SJCRH30 (cell line): ENCODE data around the gene C5orf46. TPM values are rescaled to one million over a fixed set of nuclear protein-coding genes. Genes with fewer than 3 reads are reported as not detected.
"Not testable (repeated sequence)": the region's sequence is repeated elsewhere in the genome, so short reads cannot be mapped to it uniquely, and the experiment has no call there.

Experiments
- DNase-seq, 2 experiments: peaks; one replicate each; pipeline ENCODE4 v3.0.0-alpha.2; 2015 to 2020
- H3K27ac ChIP-seq: fragments of 250-450 bp; sonication (Bioruptor Pico); 2 replicates; pipeline ENCODE4 v1.5.1; 2020; ENCODE audit warnings: mild to moderate bottlenecking, moderate library complexity
- H3K27me3 ChIP-seq: fragments of 250-450 bp; sonication (Bioruptor Pico); 2 replicates; pipeline ENCODE4 v1.5.1; 2020; ENCODE audit warnings: mild to moderate bottlenecking, moderate library complexity
- H3K36me3 ChIP-seq: fragments of 250-450 bp; sonication (Bioruptor Pico); 2 replicates; pipeline ENCODE4 v1.5.1; 2020; ENCODE audit warnings: mild to moderate bottlenecking, moderate library complexity
- H3K4me1 ChIP-seq: fragments of 250-450 bp; sonication (Bioruptor Pico); 2 replicates; pipeline ENCODE4 v1.5.1; 2020; ENCODE audit warnings: mild to moderate bottlenecking, moderate library complexity
- H3K4me3 ChIP-seq: fragments of 250-450 bp; sonication (Bioruptor Pico); 2 replicates; pipeline ENCODE4 v1.5.1; 2020; ENCODE audit warnings: mild to moderate bottlenecking, moderate library complexity
- H3K9me3 ChIP-seq: fragments of 250-450 bp; sonication (Bioruptor Pico); replicated peaks from 2 replicates; pipeline ENCODE4 v1.5.1; 2020; ENCODE audit warnings: mild to moderate bottlenecking, moderate library complexity
- total RNA-seq: library from RNA; depleted of rRNA; stranded (reverse); fragments of >200 nt; shearing (Covaris generic); gene quantifications from 2 replicates; pipeline ENCODE4 v1.2.3, GENCODE V29; 2014; rRNA removed

C5orf46 gene
- 0.35 and 0.38 TPM in 2 replicates for total RNA-seq

- H3K27me3 ChIP-seq: 0 out of 2 replicates have a peak, but pooled peaks cover 3% of the 10 kb centered on the region
- peaks cover 10% of the 10 kb centered on the region; the same call in 1 of the 2 replicates for H3K4me1 ChIP-seq
- no peaks in the 10 kb centered on the region for H3K9me3 ChIP-seq
- H3K4me3 ChIP-seq: no peak within 1 kb of the TSS
- H3K36me3 ChIP-seq: no peaks in the 10 kb centered on the region
- H3K27ac ChIP-seq: no peak within 1 kb of the TSS; the same call in 1 of the 2 replicates
- DNase-seq: peak; percentile 12 to 39
Observed at GRCh38 chr5:147906326-147907095, at the start of gene C5orf46. TSS of gene C5orf46 (minus strand) at chr5:147906538. CDS start at chr5:147906501, 37 bp downstream.

GRCh38 chr5:147954971-147955370 lies 48.6 kb upstream of the C5orf46 start:
- Histone ChIP-seq H3K27ac (no peak overlapping the region), H3K4me1 (no peaks in the 10 kb centered on the region), H3K27me3 (no peaks in the 10 kb centered on the region), H3K36me3 (no peaks in the 10 kb centered on the region), H3K4me3 (no peak overlapping the region), H3K9me3 (no peaks in the 10 kb centered on the region)
- DNase-seq: no peak

GRCh38 chr5:147949711-147950573 lies 43.6 kb upstream of the C5orf46 start:
- DNase-seq: peak in 1 of 2 experiments; percentile 75
- no peaks in the 10 kb centered on the region for H3K4me1 ChIP-seq
- H3K36me3 ChIP-seq: no peaks in the 10 kb centered on the region

DNA sequence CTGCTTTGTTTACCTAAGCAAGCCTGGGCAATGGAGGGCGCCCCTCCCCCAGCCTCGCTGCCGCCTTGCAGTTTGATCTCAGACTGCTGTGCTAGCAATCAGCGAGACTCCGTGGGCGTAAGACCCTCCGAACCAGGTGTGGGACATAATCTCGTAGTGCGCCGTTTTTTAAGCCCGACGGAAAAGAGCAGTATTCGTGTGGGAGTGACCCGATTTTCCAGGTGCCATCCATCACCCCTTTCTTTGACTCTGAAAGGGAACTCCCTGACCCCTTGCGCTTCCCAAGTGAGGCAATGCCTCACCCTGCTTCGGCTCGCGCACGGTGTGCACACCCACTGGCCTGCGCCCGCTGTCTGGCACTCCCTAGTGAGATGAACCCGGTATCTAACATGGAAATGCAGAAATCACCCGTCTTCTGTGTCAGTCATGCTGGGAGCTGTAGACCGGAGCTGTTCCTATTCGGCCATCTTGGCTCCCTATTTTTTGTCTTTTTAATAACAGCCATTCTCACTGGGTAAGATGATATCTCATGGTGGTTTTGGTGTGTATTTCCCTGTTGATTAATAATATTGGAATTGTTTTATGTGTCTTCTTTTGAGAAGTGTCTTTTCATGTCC lies 40.4 kb upstream of the C5orf46 start:
- peak; percentile 57 to 67 for DNase-seq
- not testable (repeated sequence) for H3K4me1 ChIP-seq, H3K27me3 ChIP-seq, H3K9me3 ChIP-seq, H3K36me3 ChIP-seq
- Histone ChIP-seq H3K27ac (peak overlapping the region; percentile 74), H3K4me3 (peak overlapping the region; percentile 64)

More at GRCh38 chr5:147949711-147950573, 43.6 kb upstream of the C5orf46 start:
- Histone ChIP-seq H3K27me3 (no peaks in the 10 kb centered on the region), H3K4me3 (no peak overlapping the region), H3K9me3 (no peaks in the 10 kb centered on the region), H3K27ac (no peak overlapping the region)

GRCh38 chr5:147939431-147940114 lies 33.2 kb upstream of the C5orf46 start:
- Histone ChIP-seq H3K9me3 (no peaks in the 10 kb centered on the region; the same call in 1 of the 2 replicates), H3K4me3 (no peak overlapping the region), H3K36me3 (no peaks in the 10 kb centered on the region), H3K27me3 (no peaks in the 10 kb centered on the region), H3K4me1 (no peaks in the 10 kb centered on the region), H3K27ac (no peak overlapping the region)
- peak; percentile 9 to 14 for DNase-seq

GRCh38 chr5:147935032-147935431 lies 28.7 kb upstream of the C5orf46 start:
- DNase-seq: peak in 1 of 2 experiments; percentile 69
- Histone ChIP-seq H3K4me1 (no peaks in the 10 kb centered on the region), H3K27ac (no peak overlapping the region), H3K27me3 (no peaks in the 10 kb centered on the region), H3K9me3 (no peaks in the 10 kb centered on the region; the same call in 1 of the 2 replicates), H3K4me3 (no peak overlapping the region), H3K36me3 (no peaks in the 10 kb centered on the region)

GRCh38 chr5:147930769-147931168 lies 24.4 kb upstream of the C5orf46 start:
- H3K4me3 ChIP-seq: no peak overlapping the region
- H3K4me1 ChIP-seq: no peaks in the 10 kb centered on the region
- H3K27me3 ChIP-seq: no peaks in the 10 kb centered on the region
- H3K9me3 ChIP-seq: no peaks in the 10 kb centered on the region
- no peak for DNase-seq
- H3K36me3 ChIP-seq: no peaks in the 10 kb centered on the region
- no peak overlapping the region for H3K27ac ChIP-seq

DNA sequence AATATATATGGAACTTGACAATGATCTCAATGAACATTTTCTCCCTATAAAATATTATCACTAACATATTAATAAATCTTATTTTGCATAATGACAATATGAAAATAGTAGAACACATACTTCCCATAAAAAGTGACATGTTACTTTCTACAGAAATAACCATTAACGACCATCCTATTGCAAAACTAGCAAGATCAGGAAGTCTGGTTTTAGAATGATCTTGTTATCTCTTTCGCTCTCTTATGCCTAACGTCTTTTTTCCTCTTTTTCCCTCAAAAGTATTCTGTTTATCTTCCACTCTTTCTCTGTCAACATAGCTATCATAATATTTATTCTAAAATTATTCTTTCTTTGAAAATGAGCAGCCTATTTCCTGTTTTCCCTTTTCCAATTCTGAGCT lies 21.6 kb upstream of the C5orf46 start:
- Histone ChIP-seq H3K4me3 (no peak overlapping the region), H3K27me3 (no peaks in the 10 kb centered on the region), H3K9me3 (no peaks in the 10 kb centered on the region), H3K36me3 (no peaks in the 10 kb centered on the region), H3K4me1 (no peaks in the 10 kb centered on the region), H3K27ac (no peak overlapping the region)
- DNase-seq: no peak

DNA sequence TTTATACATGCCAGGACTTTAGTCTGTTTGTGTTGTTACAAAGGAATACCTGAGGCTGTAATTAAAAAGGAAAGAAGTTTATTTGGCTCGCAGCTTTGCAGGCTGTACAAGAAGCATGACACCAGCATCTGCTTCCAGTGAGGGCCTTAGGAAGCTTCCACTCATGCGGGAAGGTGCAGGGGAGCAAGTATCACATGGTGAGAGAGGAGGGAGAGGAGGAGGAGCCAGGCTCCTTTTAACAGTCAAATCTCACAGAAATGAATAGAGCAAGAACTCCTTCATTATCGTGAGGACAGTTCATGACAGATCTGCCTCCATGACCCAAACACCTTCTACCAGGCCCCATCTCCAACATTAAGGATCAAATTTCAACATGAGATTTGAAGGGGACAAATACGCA lies 18.7 kb upstream of the C5orf46 start:
- H3K27ac ChIP-seq: no peak overlapping the region
- H3K4me3 ChIP-seq: no peak overlapping the region
- no peaks in the 10 kb centered on the region for H3K9me3 ChIP-seq
- no peaks in the 10 kb centered on the region for H3K36me3 ChIP-seq
- no peaks in the 10 kb centered on the region for H3K4me1 ChIP-seq
- H3K27me3 ChIP-seq: no peaks in the 10 kb centered on the region
- no peak for DNase-seq

DNA sequence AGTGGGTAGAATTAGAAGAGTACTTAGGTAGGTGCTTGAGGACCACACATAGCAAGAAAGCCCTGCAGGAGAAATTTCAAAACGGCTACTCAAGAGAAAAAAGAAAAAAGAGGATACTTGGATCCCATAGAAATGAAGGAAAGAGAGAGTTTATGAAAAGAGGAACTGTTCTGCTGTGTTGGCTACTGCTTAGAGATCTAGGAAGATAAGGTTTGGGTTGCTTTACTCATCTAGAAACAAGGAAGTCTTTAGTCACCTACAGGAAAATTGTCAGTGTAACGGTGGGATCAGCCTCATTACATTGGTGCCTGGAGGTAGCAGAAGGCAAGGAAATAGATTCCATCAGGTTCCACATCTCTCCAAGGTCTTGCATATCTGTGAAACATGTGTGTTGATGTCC lies 14.8 kb upstream of the C5orf46 start:
- Histone ChIP-seq H3K27ac (no peak overlapping the region), H3K27me3 (no peaks in the 10 kb centered on the region), H3K9me3 (no peaks in the 10 kb centered on the region), H3K4me1 (peaks cover 15% of the 10 kb centered on the region; the same call in 1 of the 2 replicates), H3K36me3 (no peaks in the 10 kb centered on the region), H3K4me3 (no peak overlapping the region)
- DNase-seq: no peak

DNA sequence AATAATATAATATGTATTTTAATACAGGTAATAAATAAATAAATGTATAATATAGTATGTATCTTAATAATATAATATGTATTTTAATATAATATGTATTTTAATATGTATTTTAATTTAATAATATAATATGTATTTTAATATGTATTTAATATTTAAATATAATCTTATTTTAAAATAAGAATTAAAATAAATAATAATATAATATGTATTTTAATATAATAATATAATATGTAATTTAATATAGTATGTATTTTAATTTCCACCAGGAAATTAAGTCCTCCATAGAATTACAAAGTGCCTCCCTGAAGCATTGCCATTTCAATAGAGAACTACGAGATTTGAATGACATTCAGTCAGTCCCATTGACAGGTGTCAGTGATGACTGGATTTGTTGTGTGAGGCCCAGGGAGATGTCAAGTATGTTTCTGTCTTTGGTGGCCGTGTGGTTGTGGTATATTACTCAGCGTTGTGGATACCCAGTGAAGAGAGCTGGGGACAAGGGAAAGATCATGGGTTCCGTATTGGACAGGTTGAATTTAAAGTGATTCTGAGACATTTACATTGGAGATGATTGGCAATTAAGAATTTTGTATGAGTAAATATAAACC lies 14.2 kb upstream of the C5orf46 start:
- Histone ChIP-seq H3K4me1 (peaks cover 15% of the 10 kb centered on the region; the same call in 1 of the 2 replicates), H3K4me3 (no peak overlapping the region), H3K36me3 (no peaks in the 10 kb centered on the region), H3K27me3 (no peaks in the 10 kb centered on the region), H3K9me3 (no peaks in the 10 kb centered on the region), H3K27ac (no peak overlapping the region)
- no peak for DNase-seq

DNA sequence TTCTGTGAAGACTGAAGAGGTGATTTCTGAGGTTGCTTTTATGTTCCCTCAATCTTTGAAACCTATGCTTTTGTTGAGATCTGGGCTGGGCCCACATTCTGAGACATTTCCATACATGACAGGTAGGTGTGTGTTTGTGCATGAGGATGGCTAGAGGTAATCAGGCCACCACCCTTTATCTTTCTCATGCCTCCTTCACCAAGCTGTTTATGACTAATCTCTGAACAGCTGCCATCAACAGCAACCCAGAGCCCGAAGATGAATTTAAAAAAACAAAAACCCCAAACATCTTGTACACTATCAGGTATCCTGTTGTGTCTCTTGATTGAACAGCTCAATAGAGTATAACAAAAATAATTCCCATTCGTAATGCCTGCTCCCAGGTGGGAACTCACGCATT lies 12.6 kb upstream of the C5orf46 start:
- no peak overlapping the region for H3K27ac ChIP-seq
- H3K36me3 ChIP-seq: no peaks in the 10 kb centered on the region
- H3K4me3 ChIP-seq: no peak overlapping the region
- no peaks in the 10 kb centered on the region for H3K27me3 ChIP-seq
- H3K4me1 ChIP-seq: peaks cover 15% of the 10 kb centered on the region; the same call in 1 of the 2 replicates
- DNase-seq: peak in 1 of 2 experiments; percentile 24
- no peaks in the 10 kb centered on the region for H3K9me3 ChIP-seq

DNA sequence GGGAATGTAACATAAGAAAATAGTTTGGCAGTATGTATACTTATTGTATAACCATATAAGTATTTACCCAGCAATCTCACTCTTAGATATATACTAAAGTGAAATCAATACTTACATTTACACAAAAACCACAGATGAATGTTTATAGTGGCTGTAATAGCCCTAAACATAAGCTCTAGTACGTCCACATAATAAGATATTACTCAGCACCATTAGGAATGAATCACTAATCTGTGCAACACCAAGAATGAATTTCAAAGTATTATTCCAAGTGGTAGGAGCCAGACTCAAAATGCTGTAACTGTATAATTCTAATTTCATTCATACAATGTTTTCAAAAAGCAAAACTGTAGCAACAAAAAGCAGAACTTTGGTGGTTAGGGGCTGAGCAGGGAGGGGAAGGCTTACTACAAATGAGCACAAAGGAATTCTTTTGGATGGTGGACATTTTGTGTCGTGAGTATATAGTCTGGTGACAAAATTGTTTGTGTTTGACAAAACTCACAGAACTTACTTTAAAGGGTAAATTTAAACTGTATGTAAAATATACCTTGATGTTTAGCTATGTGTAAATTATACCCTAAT lies 11.9 kb upstream of the C5orf46 start:
- Histone ChIP-seq H3K36me3 (no peaks in the 10 kb centered on the region), H3K27me3 (no peaks in the 10 kb centered on the region), H3K4me1 (peaks cover 15% of the 10 kb centered on the region; the same call in 1 of the 2 replicates), H3K27ac (no peak overlapping the region), H3K9me3 (no peaks in the 10 kb centered on the region), H3K4me3 (no peak overlapping the region)
- DNase-seq: no peak
